Type B pancreatic cell (in vitro differentiated cells): ENCODE results near the gene ABHD17B. TPM values are rescaled to one million over a fixed set of nuclear protein-coding genes. Genes with fewer than 3 reads are reported as not detected.

Experiments
- DNase-seq: peaks from one replicate; pipeline ENCODE4 v3.0.0; 2021; ENCODE audit warnings: mixed read lengths; ENCODE audit not compliant: unreplicated experiment; ENCODE audit errors: extremely low spot score
- H3K27ac Mint-ChIP-seq: 2 replicates; pipeline ENCODE4 v1.8.0; 2021; ENCODE audit warnings: mild to moderate bottlenecking, mixed read lengths
- H3K27me3 Mint-ChIP-seq: 2 replicates; pipeline ENCODE4 v1.8.0; 2021; ENCODE audit warnings: mixed read lengths
- H3K36me3 Mint-ChIP-seq: 2 replicates; pipeline ENCODE4 v1.8.0; 2021; ENCODE audit warnings: mixed read lengths
- H3K4me1 Mint-ChIP-seq: one replicate; pipeline ENCODE4 v1.8.0; 2021; ENCODE audit warnings: mixed read lengths; ENCODE audit not compliant: unreplicated experiment
- H3K4me3 Mint-ChIP-seq: 2 replicates; pipeline ENCODE4 v1.8.0; 2021; ENCODE audit warnings: mild to moderate bottlenecking, mixed read lengths
- H3K9me3 Mint-ChIP-seq: 2 replicates; pipeline ENCODE4 v1.8.0; 2021; ENCODE audit warnings: mixed read lengths
- CTCF ChIP-seq: fragments of 200-600 bp; sonication (generic); conservative IDR thresholded peaks from 2 replicates; pipeline ENCODE4 v1.5.0; 2021; ENCODE audit warnings: antibody characterized with exemption, mild to moderate bottlenecking
- total RNA-seq: library from RNA; stranded (reverse); gene quantifications from 2 replicates; pipeline ENCODE4 v1.2.1, GENCODE V29; 2021; ENCODE audit warnings: low replicate concordance

ABHD17B gene
- total RNA-seq, 1 donor from 2014 or later, result 35.7 TPM

DNA sequence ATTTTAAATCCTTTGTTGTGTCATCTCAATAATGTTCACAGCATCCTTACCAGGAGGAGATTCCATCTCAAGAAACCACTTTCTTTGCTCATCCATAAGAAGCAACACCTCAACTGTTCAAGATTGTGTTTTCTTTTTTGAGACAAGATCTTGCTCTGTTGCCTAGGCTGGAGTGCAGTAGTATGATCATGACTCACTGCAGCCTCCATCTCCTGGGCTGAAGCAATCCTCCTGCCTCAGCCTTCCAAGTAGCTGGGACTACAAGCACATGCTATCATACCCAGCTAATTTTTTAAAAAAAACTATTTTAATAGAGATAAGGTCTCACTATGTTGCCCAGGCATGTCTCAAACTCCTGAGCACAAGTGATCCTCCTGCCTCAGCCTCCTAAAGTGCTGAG lies 60.0 kb downstream of the ABHD17B start:
- no peak overlapping the region for H3K27ac Mint-ChIP-seq
- no peaks in the 10 kb centered on the region for H3K9me3 Mint-ChIP-seq
- no peak overlapping the region for H3K4me3 Mint-ChIP-seq
- no peaks in the 10 kb centered on the region for H3K27me3 Mint-ChIP-seq
- no peaks in the 10 kb centered on the region for H3K36me3 Mint-ChIP-seq
- no peaks in the 10 kb centered on the region for H3K4me1 Mint-ChIP-seq
- DNase-seq, result no peak
- TF ChIP-seq CTCF, result no peak

GRCh38 chr9:71847892-71848291 lies 63.1 kb downstream of the ABHD17B start:
- H3K27me3 Mint-ChIP-seq, result no peaks in the 10 kb centered on the region
- H3K27ac Mint-ChIP-seq, result no peak overlapping the region
- no peak overlapping the region for H3K4me3 Mint-ChIP-seq
- H3K4me1 Mint-ChIP-seq, result no peaks in the 10 kb centered on the region
- H3K36me3 Mint-ChIP-seq, result no peaks in the 10 kb centered on the region
- DNase-seq, result no peak
- no peaks in the 10 kb centered on the region for H3K9me3 Mint-ChIP-seq
- TF ChIP-seq CTCF, result no peak

GRCh38 chr9:71844808-71845207 lies 66.2 kb downstream of the ABHD17B start:
- Mint-ChIP-seq H3K27ac (no peak overlapping the region), H3K4me3 (no peak overlapping the region), H3K9me3 (peaks cover 3% of the 10 kb centered on the region), H3K4me1 (no peaks in the 10 kb centered on the region), H3K36me3 (no peaks in the 10 kb centered on the region), H3K27me3 (no peaks in the 10 kb centered on the region)
- TF ChIP-seq CTCF, result no peak
- DNase-seq, result no peak

- Mint-ChIP-seq H3K4me3 (no peak overlapping the region), H3K9me3 (peaks cover 8% of the 10 kb centered on the region), H3K27ac (no peak overlapping the region), H3K36me3 (no peaks in the 10 kb centered on the region), H3K4me1 (no peaks in the 10 kb centered on the region), H3K27me3 (no peaks in the 10 kb centered on the region)
- no peak for DNase-seq
- no peak for TF ChIP-seq CTCF
These were observed 71.3 kb downstream of the ABHD17B start for GRCh38 chr9:71839668-71840067.

DNA sequence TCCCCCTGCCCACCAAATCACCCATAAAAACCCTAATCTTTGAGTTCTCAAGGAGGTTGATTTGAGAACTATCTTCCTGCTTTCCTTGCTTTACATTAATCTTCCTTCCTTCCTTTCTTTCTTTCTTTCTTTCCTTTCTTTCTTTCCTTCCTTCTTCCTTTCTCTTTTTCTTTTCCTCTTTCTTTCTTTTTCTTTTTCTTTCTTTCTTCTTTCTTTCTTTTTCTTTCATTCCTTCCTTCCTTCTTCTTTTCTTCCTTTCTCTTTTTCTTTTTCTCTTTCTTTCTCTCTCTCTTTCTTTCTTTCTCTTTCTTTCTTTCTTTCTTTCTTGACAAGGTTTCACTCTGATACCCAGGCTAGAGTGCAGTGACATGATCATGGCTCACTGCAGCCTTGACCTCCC lies 75.4 kb downstream of the ABHD17B start:
- no peak for DNase-seq
- peaks cover 9% of the 10 kb centered on the region for H3K9me3 Mint-ChIP-seq
- no peaks in the 10 kb centered on the region for H3K36me3 Mint-ChIP-seq
- no peak overlapping the region for H3K27ac Mint-ChIP-seq
- H3K4me1 Mint-ChIP-seq, result no peaks in the 10 kb centered on the region
- H3K27me3 Mint-ChIP-seq, result peaks cover 2% of the 10 kb centered on the region
- no peak for TF ChIP-seq CTCF
- H3K4me3 Mint-ChIP-seq, result no peak overlapping the region

GRCh38 chr9:71830929-71831328 lies 80.1 kb downstream of the ABHD17B start:
- no peaks in the 10 kb centered on the region for H3K4me1 Mint-ChIP-seq
- H3K36me3 Mint-ChIP-seq, result no peaks in the 10 kb centered on the region
- peak overlapping the region; percentile 68 for H3K27ac Mint-ChIP-seq
- H3K9me3 Mint-ChIP-seq, result peaks cover 7% of the 10 kb centered on the region
- no peak for DNase-seq
- TF ChIP-seq CTCF, result no peak
- peaks cover 11% of the 10 kb centered on the region for H3K27me3 Mint-ChIP-seq
- no peak overlapping the region for H3K4me3 Mint-ChIP-seq
